Neutrophil (primary cell): ENCODE results near the gene SLIT3.

Experiments used
- H3K27ac ChIP-seq: fragments of 200-600 bp; sonication (generic); 2 replicates; pipeline ENCODE4 v1.5.1; 2016; ENCODE audit warnings: mild to moderate bottlenecking, moderate library complexity
- H3K27me3 ChIP-seq: fragments of 200-600 bp; sonication (generic); 2 replicates; pipeline ENCODE4 v1.6.0; 2016; ENCODE audit warnings: mild to moderate bottlenecking
- H3K36me3 ChIP-seq: fragments of 200-600 bp; sonication (generic); 2 replicates; pipeline ENCODE4 v1.5.1; 2017
- H3K4me1 ChIP-seq, 2 experiments: fragments of 200-600 bp in 1 of 2; sonication (generic) in 1 of 2; 1 replicate in 1 of 2; 2 replicates in 1 of 2; pipeline versions ENCODE4 v1.5.1 to v1.6.1; 2013 to 2016; ENCODE audit warnings: low read depth in 1 of 2, low read length in 1 of 2, mild to moderate bottlenecking in 1 of 2, moderate library complexity in 1 of 2; ENCODE audit not compliant: control insufficient read depth in 1 of 2, insufficient read depth in 1 of 2
- H3K4me3 ChIP-seq, 2 experiments: fragments of 200-600 bp in 1 of 2; sonication (generic) in 1 of 2; 1 replicate in 1 of 2; 2 replicates in 1 of 2; pipeline ENCODE4 v1.5.1; 2013 to 2016; ENCODE audit warnings: low read depth in 1 of 2, low read length in 1 of 2, mild to moderate bottlenecking in 1 of 2, moderate library complexity in 1 of 2
- H3K9me3 ChIP-seq: fragments of 200-600 bp; sonication (generic); 2 replicates; pipeline ENCODE4 v1.5.1; 2016
- CTCF ChIP-seq: fragments of 200-600 bp; sonication (generic); IDR thresholded peaks from 2 replicates; pipeline ENCODE4 v1.5.1; 2016; ENCODE audit warnings: antibody characterized with exemption

SLIT3 gene

GRCh38 chr5:168752416-168753190, 548.3 kb downstream of the SLIT3 start:
- no peak overlapping the region for H3K27ac ChIP-seq
- H3K9me3 ChIP-seq = no peaks in the 10 kb centered on the region
- H3K36me3 ChIP-seq = no peaks in the 10 kb centered on the region
- H3K4me1 ChIP-seq = no peaks in the 10 kb centered on the region
- no peaks in the 10 kb centered on the region for H3K27me3 ChIP-seq
- H3K4me3 ChIP-seq = no peak overlapping the region
- no peak for TF ChIP-seq CTCF

GRCh38 chr5:168752012-168752411, 548.9 kb downstream of the SLIT3 start:
- H3K36me3 ChIP-seq = no peaks in the 10 kb centered on the region
- no peak overlapping the region for H3K4me3 ChIP-seq
- no peaks in the 10 kb centered on the region for H3K4me1 ChIP-seq
- TF ChIP-seq CTCF = no peak
- H3K27me3 ChIP-seq = no peaks in the 10 kb centered on the region
- no peaks in the 10 kb centered on the region for H3K9me3 ChIP-seq
- no peak overlapping the region for H3K27ac ChIP-seq

GRCh38 chr5:168750926-168751325, 550.0 kb downstream of the SLIT3 start:
- H3K27ac ChIP-seq = no peak overlapping the region
- H3K4me3 ChIP-seq = no peak overlapping the region
- H3K27me3 ChIP-seq = no peaks in the 10 kb centered on the region
- TF ChIP-seq CTCF = no peak
- H3K36me3 ChIP-seq = no peaks in the 10 kb centered on the region
- H3K9me3 ChIP-seq = no peaks in the 10 kb centered on the region
- H3K4me1 ChIP-seq = no peaks in the 10 kb centered on the region

- Histone ChIP-seq H3K4me1 (no peaks in the 10 kb centered on the region), H3K36me3 (no peaks in the 10 kb centered on the region), H3K27me3 (no peaks in the 10 kb centered on the region), H3K4me3 (no peak overlapping the region), H3K27ac (no peak overlapping the region), H3K9me3 (no peaks in the 10 kb centered on the region)
- TF ChIP-seq CTCF = no peak
Measured at GRCh38 chr5:168749391-168750100, 551.4 kb downstream of the SLIT3 start.

- Histone ChIP-seq H3K27me3 (no peaks in the 10 kb centered on the region), H3K27ac (no peak overlapping the region), H3K9me3 (no peaks in the 10 kb centered on the region), H3K36me3 (no peaks in the 10 kb centered on the region), H3K4me3 (no peak overlapping the region), H3K4me1 (no peaks in the 10 kb centered on the region)
- TF ChIP-seq CTCF = peak; percentile 20
Measured at GRCh38 chr5:168747987-168748777, 552.8 kb downstream of the SLIT3 start.
